ENCODE measurements around the gene SHC4.

SHC4 gene

DNA sequence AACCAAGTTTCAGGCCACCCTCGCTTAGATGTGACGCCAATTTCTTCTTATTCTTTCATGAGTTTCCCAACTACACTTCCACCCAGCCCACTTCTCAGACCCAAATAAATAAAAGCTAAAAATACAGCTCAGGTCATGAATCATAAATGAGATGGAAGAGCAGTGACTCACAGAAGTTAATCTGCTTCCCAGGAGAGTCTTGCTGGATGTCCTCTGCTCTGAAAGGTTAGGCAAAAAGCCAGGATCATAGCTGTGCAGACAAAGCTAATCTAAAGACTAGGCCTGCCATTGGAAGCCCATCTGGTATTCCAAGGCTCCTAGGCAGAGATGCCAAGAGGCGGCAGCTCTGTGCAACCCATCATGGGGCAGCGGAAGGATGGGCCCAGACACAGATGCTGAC is 24.1 kb downstream of the SHC4 start:
- H3K36me3 ChIP-seq (ENCODE audit: low read length), result no peaks in the 10 kb centered on the region
- H3K4me3 ChIP-seq (ENCODE audit: insufficient read depth, low read length, poor library complexity, severe bottlenecking), result no peak overlapping the region
- H2AFZ ChIP-seq (ENCODE audit: low read depth, low read length, severe bottlenecking), result no peak overlapping the region
- H3K9me2 ChIP-seq (replicated peaks; ENCODE audit: insufficient read depth, low read length), result no peaks in the 10 kb centered on the region
- H4K20me1 ChIP-seq (ENCODE audit: low read depth, low read length), result no peaks in the 10 kb centered on the region
- H3K9me3 ChIP-seq (ENCODE audit: insufficient read depth, low read length), result no peaks in the 10 kb centered on the region
- no peaks in the 10 kb centered on the region for H3K79me2 ChIP-seq (ENCODE audit: insufficient read depth, low read length)
- no peak overlapping the region for H3K27ac ChIP-seq (ENCODE audit: low read depth, low read length)
- TF ChIP-seq EZH2phosphoT487 (conservative IDR thresholded peaks at IDR 0.05; ENCODE audit: low read length) (no peak), CTCF (IDR thresholded peaks at IDR 0.05; ENCODE audit: insufficient read depth, low read length, poor library complexity, severe bottlenecking) (no peak)
- no peaks in the 10 kb centered on the region for H3F3A ChIP-seq (ENCODE audit: insufficient read depth)
- no peaks in the 10 kb centered on the region for H3K27me3 ChIP-seq (ENCODE audit: low read length)
- H3K4me2 ChIP-seq (ENCODE audit: low read depth, low read length, poor library complexity, severe bottlenecking), result no peak overlapping the region
- H3K9ac ChIP-seq (ENCODE audit: low read length), result no peak overlapping the region

DNA sequence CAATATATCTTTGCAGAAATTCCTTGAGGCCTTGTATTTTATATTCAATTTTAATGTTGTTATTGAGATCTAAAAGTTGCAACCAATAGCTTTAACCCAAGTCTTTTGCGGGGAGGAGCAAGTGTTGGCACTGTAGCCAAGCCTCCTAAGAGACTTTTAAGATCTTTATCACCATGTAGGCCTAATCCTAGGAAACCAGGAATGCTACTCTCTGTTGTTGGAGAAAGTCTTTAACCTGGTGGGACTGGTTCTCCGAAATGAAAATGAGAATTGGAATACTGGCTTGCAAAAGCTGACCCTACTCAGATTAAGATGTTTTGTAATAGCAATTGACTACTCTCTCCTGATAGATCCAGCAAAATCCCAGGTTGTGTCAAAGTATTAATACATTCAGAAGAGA is 25.8 kb downstream of the SHC4 start:
- Histone ChIP-seq H3K9me2 (replicated peaks; ENCODE audit: insufficient read depth, low read length) (no peaks in the 10 kb centered on the region), H3K36me3 (ENCODE audit: low read length) (no peaks in the 10 kb centered on the region), H4K20me1 (ENCODE audit: low read depth, low read length) (no peaks in the 10 kb centered on the region), H2AFZ (ENCODE audit: low read depth, low read length, severe bottlenecking) (no peak overlapping the region), H3K9me3 (ENCODE audit: insufficient read depth, low read length) (no peaks in the 10 kb centered on the region), H3K9ac (ENCODE audit: low read length) (no peak overlapping the region), H3K27me3 (ENCODE audit: low read length) (no peaks in the 10 kb centered on the region), H3K79me2 (ENCODE audit: insufficient read depth, low read length) (no peaks in the 10 kb centered on the region), H3F3A (ENCODE audit: insufficient read depth) (no peaks in the 10 kb centered on the region), H3K4me3 (ENCODE audit: insufficient read depth, low read length, poor library complexity, severe bottlenecking) (no peak overlapping the region), H3K4me2 (ENCODE audit: low read depth, low read length, poor library complexity, severe bottlenecking) (no peak overlapping the region), H3K27ac (ENCODE audit: low read depth, low read length) (no peak overlapping the region)
- TF ChIP-seq CTCF (IDR thresholded peaks at IDR 0.05; ENCODE audit: insufficient read depth, low read length, poor library complexity, severe bottlenecking) (no peak), EZH2phosphoT487 (conservative IDR thresholded peaks at IDR 0.05; ENCODE audit: low read length) (no peak)

DNA sequence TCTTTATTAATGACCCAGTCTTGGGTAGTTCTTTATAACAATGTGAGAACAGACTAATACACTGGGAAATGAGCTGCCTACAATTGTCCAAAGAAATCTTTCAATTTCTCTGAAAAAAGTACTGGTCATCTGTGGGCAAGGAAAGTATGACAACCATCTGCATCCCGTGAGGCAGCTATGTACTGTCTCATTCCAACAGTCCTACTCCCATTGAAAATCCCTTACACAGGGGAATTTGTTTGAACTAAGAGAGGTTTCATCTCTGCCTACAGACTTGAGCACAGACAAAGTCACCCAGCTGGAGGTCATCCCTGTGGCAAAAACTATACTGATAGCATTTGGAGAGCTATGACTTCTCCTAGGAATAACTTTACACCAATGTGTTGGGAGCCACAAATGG is 27.1 kb downstream of the SHC4 start:
- no peaks in the 10 kb centered on the region for H3K9me2 ChIP-seq (replicated peaks; ENCODE audit: insufficient read depth, low read length)
- H3K4me2 ChIP-seq (ENCODE audit: low read depth, low read length, poor library complexity, severe bottlenecking), result no peak overlapping the region
- H3K27ac ChIP-seq (ENCODE audit: low read depth, low read length), result no peak overlapping the region
- H3K27me3 ChIP-seq (ENCODE audit: low read length), result no peaks in the 10 kb centered on the region
- no peaks in the 10 kb centered on the region for H3K36me3 ChIP-seq (ENCODE audit: low read length)
- H3K79me2 ChIP-seq (ENCODE audit: insufficient read depth, low read length), result no peaks in the 10 kb centered on the region
- no peaks in the 10 kb centered on the region for H3K9me3 ChIP-seq (ENCODE audit: insufficient read depth, low read length)
- H3K9ac ChIP-seq (ENCODE audit: low read length), result no peak overlapping the region
- no peak overlapping the region for H3K4me3 ChIP-seq (ENCODE audit: insufficient read depth, low read length, poor library complexity, severe bottlenecking)
- no peaks in the 10 kb centered on the region for H3F3A ChIP-seq (ENCODE audit: insufficient read depth)
- TF ChIP-seq EZH2phosphoT487 (conservative IDR thresholded peaks at IDR 0.05; ENCODE audit: low read length) (no peak), CTCF (IDR thresholded peaks at IDR 0.05; ENCODE audit: insufficient read depth, low read length, poor library complexity, severe bottlenecking) (no peak)
- no peaks in the 10 kb centered on the region for H4K20me1 ChIP-seq (ENCODE audit: low read depth, low read length)
- H2AFZ ChIP-seq (ENCODE audit: low read depth, low read length, severe bottlenecking), result no peak overlapping the region

DNA sequence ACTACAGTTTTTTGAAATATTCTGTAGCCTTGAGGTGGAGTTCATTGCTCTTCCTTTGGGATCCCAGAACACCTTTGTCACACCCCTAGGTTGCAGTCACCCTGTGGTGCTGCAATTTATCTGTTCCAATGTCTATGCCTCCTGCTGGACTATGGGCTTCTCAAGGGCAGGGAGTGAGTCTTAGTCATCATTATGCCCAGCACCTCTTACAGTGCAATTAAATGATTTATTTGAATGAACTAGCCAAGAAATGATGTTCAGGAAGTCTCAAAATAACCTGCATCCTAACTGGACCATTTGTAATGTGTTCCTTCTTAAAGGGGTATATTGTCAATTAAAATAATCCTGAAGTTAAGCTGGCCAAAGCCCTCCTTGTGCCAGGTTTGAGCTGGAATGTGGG is 28.5 kb downstream of the SHC4 start:
- no peaks in the 10 kb centered on the region for H3F3A ChIP-seq (ENCODE audit: insufficient read depth)
- no peaks in the 10 kb centered on the region for H3K27me3 ChIP-seq (ENCODE audit: low read length)
- H4K20me1 ChIP-seq (ENCODE audit: low read depth, low read length), result no peaks in the 10 kb centered on the region
- H2AFZ ChIP-seq (ENCODE audit: low read depth, low read length, severe bottlenecking), result no peak overlapping the region
- no peak overlapping the region for H3K4me2 ChIP-seq (ENCODE audit: low read depth, low read length, poor library complexity, severe bottlenecking)
- TF ChIP-seq CTCF (IDR thresholded peaks at IDR 0.05; ENCODE audit: insufficient read depth, low read length, poor library complexity, severe bottlenecking), result no peak
- TF ChIP-seq EZH2phosphoT487 (conservative IDR thresholded peaks at IDR 0.05; ENCODE audit: low read length), result no peak
- no peaks in the 10 kb centered on the region for H3K9me2 ChIP-seq (replicated peaks; ENCODE audit: insufficient read depth, low read length)
- H3K36me3 ChIP-seq (ENCODE audit: low read length), result no peaks in the 10 kb centered on the region
- H3K27ac ChIP-seq (ENCODE audit: low read depth, low read length), result no peak overlapping the region
- no peaks in the 10 kb centered on the region for H3K9me3 ChIP-seq (ENCODE audit: insufficient read depth, low read length)
- no peak overlapping the region for H3K9ac ChIP-seq (ENCODE audit: low read length)
- H3K4me3 ChIP-seq (ENCODE audit: insufficient read depth, low read length, poor library complexity, severe bottlenecking), result no peak overlapping the region
- H3K79me2 ChIP-seq (ENCODE audit: insufficient read depth, low read length), result no peaks in the 10 kb centered on the region

Measured in SU-DHL-6 (cell line).